ENCODE measurements around the gene SYNPR. TPM values are rescaled to one million over a fixed set of nuclear protein-coding genes. Genes with fewer than 3 reads are reported as not detected.

Gene SYNPR
- total RNA-seq, 2 donors from 2014 or later: not detected

- TF ChIP-seq CTCF (IDR thresholded peaks at IDR 0.05): no peak
These were observed 107.5 kb downstream of the SYNPR start for GRCh38 chr3:63385629-63386028.

GRCh38 chr3:63386568-63386967 lies 108.5 kb downstream of the SYNPR start:
- no peaks in the 10 kb centered on the region for H3K36me3 ChIP-seq
- H3K27me3 ChIP-seq (replicated peaks; ENCODE audit: insufficient read depth): no peaks in the 10 kb centered on the region
- no peak for DNase-seq (ENCODE audit: low spot score)
- no peak for TF ChIP-seq CTCF (IDR thresholded peaks at IDR 0.05)
- H3K4me3 ChIP-seq: no peak overlapping the region
- ATAC-seq (ENCODE audit: insufficient number of reproducible peaks, low FRiP score, low read depth): no peak
- no peaks in the 10 kb centered on the region for H3K4me1 ChIP-seq (ENCODE audit: control insufficient read depth in 1 of 2, low read depth in 2 of 2)
- H3K9me3 ChIP-seq: no peaks in the 10 kb centered on the region
- no peak overlapping the region for H3K27ac ChIP-seq

More at GRCh38 chr3:63385629-63386028, 107.5 kb downstream of the SYNPR start:
- ATAC-seq (ENCODE audit: insufficient number of reproducible peaks, low FRiP score, low read depth) (no peak), DNase-seq (ENCODE audit: low spot score) (no peak)
- H3K4me3 ChIP-seq: no peak overlapping the region
- no peak overlapping the region for H3K27ac ChIP-seq
- no peaks in the 10 kb centered on the region for H3K4me1 ChIP-seq (ENCODE audit: control insufficient read depth in 1 of 2, low read depth in 2 of 2)
- H3K36me3 ChIP-seq: no peaks in the 10 kb centered on the region
- H3K9me3 ChIP-seq: no peaks in the 10 kb centered on the region
- no peaks in the 10 kb centered on the region for H3K27me3 ChIP-seq (replicated peaks; ENCODE audit: insufficient read depth)

- no peak for ATAC-seq (ENCODE audit: insufficient number of reproducible peaks, low FRiP score, low read depth)
- H3K4me3 ChIP-seq: no peak overlapping the region
These were observed 109.5 kb downstream of the SYNPR start for GRCh38 chr3:63387568-63387967.

GRCh38 chr3:63390710-63391230 lies 112.7 kb downstream of the SYNPR start:
- no peak overlapping the region for H3K4me3 ChIP-seq
- no peaks in the 10 kb centered on the region for H3K36me3 ChIP-seq
- DNase-seq (ENCODE audit: low spot score) (no peak), ATAC-seq (ENCODE audit: insufficient number of reproducible peaks, low FRiP score, low read depth) (no peak)
- H3K27ac ChIP-seq: no peak overlapping the region
- no peaks in the 10 kb centered on the region for H3K27me3 ChIP-seq (replicated peaks; ENCODE audit: insufficient read depth)
- no peaks in the 10 kb centered on the region for H3K4me1 ChIP-seq (ENCODE audit: control insufficient read depth in 1 of 2, low read depth in 2 of 2)
- no peak for TF ChIP-seq CTCF (IDR thresholded peaks at IDR 0.05)
- H3K9me3 ChIP-seq: no peaks in the 10 kb centered on the region

More at GRCh38 chr3:63387568-63387967, 109.5 kb downstream of the SYNPR start:
- DNase-seq (ENCODE audit: low spot score): no peak
- H3K27me3 ChIP-seq (replicated peaks; ENCODE audit: insufficient read depth): no peaks in the 10 kb centered on the region
- no peak overlapping the region for H3K27ac ChIP-seq
- TF ChIP-seq CTCF (IDR thresholded peaks at IDR 0.05): no peak
- H3K9me3 ChIP-seq: no peaks in the 10 kb centered on the region
- H3K4me1 ChIP-seq (ENCODE audit: control insufficient read depth in 1 of 2, low read depth in 2 of 2): no peaks in the 10 kb centered on the region
- H3K36me3 ChIP-seq: no peaks in the 10 kb centered on the region

GRCh38 chr3:63395960-63396359 lies 117.9 kb downstream of the SYNPR start:
- Histone ChIP-seq H3K27me3 (replicated peaks; ENCODE audit: insufficient read depth) (no peaks in the 10 kb centered on the region), H3K9me3 (no peaks in the 10 kb centered on the region), H3K27ac (no peak overlapping the region), H3K4me1 (ENCODE audit: control insufficient read depth in 1 of 2, low read depth in 2 of 2) (no peaks in the 10 kb centered on the region), H3K36me3 (no peaks in the 10 kb centered on the region), H3K4me3 (no peak overlapping the region)
- no peak for TF ChIP-seq CTCF (IDR thresholded peaks at IDR 0.05)
- DNase-seq (ENCODE audit: low spot score): no peak
- no peak for ATAC-seq (ENCODE audit: insufficient number of reproducible peaks, low FRiP score, low read depth)
